ENCODE data around the gene MED27.

Gene MED27

GRCh38 chr9:131912671-131913070, 167.0 kb downstream of the MED27 start:
- DNase-seq: no peak

DNA sequence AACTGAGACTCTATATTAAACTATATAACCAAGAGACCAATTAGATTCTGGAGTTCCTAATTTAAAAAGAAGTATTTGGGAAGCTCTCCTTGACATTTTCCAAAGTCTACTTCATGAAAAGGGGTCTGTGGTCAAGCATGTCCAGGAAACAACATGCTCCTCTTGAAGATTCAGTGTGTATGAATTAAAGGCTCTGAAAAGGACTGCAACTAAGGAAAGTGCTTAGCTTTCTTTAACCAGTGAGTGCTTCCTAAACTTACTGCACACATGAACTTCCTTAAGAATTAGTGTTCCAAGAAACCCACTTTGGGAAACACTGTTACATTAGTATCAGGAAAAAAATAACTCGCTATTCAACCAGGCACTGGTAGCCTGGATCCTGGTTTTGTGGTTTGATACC, 167.6 kb downstream of the MED27 start:
- DNase-seq: no peak

GRCh38 chr9:131910572-131910971, 169.1 kb downstream of the MED27 start:
- DNase-seq: no peak

GRCh38 chr9:131905144-131905543, 174.5 kb downstream of the MED27 start:
- DNase-seq: no peak

GRCh38 chr9:131899296-131900228, 180.1 kb downstream of the MED27 start:
- DNase-seq: no peak

DNA sequence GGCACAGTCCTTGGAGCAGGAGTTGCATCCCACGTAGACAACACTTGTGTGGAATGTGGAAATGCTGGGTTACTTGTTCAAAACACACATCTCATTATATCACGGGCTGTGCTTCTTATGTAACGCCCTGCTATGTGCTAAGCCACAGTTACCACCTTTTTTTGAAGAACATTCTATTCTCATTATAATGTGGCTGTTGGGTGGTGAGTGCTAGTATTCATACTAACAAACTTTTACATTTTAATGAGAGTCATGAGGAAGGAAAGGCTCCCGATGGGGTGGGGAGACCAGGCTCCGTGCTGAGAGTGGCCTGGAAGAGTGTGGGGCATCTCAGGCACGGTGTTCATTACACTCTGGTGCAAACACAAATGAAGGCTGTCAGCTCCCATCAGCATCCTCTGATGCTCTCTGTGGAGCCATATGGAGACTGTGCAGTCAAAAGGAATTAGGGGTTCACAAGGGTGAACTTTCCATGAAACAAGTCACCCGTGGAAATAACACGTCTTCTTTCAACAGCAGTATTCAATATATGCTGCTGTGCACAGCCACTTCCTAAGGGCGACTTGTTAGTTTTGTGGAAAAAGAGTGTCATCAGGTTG, 186.7 kb downstream of the MED27 start:
- DNase-seq: no peak

GRCh38 chr9:131892162-131892707, 187.4 kb downstream of the MED27 start:
- DNase-seq: no peak

DNA sequence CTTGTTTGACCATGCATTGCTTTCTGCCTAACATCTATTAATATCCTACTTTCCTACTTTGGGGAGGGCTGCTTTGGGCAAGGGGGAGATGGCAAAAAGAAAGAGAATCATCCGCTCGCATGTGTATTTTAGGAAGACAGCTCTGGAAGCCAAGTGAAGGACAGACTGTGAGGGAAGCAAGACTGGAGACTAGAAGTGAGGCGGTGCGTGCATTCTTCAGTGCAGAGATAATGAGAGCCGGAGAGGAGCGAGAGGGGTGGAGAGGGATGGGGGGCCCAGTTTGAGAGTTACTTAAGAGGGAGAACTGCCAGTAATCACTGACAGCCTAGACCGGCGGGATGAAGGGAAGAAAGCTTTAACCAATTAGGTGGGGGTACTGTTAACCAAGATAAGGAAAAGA, 188.1 kb downstream of the MED27 start:
- no peak for DNase-seq

DNA sequence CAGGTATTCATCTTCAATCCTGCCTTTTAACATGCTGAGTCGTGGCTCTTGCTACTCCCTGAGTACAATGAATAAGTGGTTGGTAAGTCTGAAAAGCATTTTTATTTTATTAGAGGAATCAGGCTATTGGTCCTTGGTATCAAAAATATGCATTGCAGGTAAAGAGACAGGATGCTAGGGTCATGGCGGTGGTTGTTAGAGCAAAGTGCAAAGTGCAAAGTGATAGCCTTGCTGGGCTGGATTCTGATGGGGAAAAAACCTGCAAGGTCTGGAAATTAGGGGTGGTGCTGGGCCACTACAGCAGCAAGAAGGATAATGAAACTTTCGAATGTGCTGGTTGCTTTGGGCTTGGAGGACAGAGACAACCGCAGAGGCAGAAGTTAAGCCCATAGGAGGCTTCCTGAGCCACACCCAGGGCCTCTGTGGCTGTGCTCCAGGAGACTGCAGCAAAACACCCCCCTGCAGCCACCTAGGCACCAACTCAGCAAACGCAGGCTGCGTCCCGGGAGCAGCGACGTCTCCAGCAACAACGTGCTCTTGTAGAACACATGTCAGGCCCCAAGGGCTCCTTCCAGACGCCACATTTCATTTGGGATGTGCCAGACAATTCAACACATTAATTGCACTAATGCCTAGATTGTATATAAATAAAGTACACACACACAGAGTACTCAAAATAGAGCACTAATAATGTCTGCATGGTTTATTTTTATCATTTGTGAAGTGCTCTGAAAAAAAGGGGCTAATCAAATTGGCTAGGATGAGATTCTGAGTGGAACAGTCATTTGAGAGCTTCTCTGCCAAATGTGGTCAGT, 190.0 kb downstream of the MED27 start:
- DNase-seq: no peak

GRCh38 chr9:131888923-131889322, 190.7 kb downstream of the MED27 start:
- DNase-seq: no peak

- no peak for DNase-seq
Measured at GRCh38 chr9:131887680-131888079, 192.0 kb downstream of the MED27 start.

DNA sequence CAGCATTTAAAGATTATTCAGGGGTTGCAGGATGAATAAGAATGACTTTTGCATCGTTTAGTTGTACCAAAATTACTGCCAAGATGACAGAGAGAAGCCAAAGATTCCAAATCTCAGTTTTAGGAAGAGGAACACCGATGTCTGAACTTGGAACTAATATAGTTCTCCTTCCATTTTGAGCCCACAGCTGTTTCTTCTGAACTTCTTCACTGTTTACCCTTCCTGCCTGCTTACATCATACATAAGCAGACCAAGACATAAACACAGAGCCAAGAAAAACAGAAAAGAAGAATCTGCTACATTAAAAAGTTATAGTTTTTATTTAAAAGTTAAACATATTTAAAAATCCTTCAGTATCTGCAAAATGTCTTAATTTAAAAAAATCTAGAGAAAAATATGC, 192.8 kb downstream of the MED27 start:
- DNase-seq: no peak

DNA sequence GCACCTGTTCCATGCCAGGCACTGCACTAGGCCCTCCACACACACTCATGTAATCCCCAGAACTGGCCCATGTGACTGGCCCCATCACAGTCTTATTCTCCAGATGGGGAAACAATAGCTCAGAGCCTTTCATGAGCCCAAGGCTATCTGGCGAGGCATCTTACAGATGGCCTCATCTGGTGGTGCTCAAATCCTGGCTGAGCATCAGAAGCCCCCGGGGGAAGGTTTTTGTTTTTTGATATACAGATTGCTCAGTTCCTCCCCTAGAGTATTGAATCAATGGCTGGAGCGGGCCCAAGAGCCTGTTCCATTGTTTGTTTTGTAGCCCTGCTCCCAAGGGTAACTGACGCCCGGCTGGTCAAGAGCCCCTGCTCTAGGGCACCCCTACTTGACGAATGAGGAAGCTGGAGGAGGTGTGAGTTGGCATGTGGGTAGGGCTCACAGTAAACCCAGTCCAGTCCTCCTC, 194.5 kb downstream of the MED27 start:
- DNase-seq: no peak

DNA sequence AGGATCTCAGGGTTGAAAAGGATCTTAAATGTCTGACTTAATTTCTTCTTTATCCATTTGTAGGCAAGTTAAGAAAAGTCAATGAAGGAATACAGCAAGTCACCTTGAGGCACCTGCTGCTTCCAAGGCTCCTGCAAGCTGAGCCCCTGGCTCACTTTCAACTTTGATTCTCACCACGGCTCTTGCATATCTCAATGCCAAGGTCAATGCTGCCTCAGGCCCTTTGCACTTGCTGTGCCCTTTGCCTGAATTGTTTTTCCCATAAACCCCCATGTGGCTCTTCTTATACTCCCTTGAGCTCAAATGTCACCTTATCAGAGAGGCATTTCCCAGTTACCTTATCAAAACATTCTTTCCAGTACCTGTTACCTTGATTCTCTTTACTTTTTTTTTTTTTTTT, 195.4 kb downstream of the MED27 start:
- DNase-seq: no peak

GRCh38 chr9:131880833-131881583, 198.7 kb downstream of the MED27 start:
- DNase-seq: no peak

DNA sequence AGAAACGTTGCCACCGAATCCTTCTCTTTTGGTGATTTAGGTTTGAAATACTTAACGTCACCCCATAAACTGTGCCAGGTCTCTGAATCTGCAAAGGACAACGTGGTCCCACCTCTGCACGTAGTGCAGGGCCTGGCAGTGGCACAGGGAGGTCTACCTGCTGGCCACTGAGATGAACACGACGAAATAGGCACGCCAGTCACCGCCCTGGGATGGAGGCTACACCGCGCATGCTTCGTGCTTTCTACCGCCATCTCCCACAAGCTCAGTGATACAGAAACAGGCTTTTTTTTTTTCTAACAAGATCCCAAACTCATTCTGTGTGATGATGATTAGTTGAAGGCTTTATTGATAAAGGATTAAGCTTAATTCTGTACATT, 199.8 kb downstream of the MED27 start:
- DNase-seq: no peak

DNA sequence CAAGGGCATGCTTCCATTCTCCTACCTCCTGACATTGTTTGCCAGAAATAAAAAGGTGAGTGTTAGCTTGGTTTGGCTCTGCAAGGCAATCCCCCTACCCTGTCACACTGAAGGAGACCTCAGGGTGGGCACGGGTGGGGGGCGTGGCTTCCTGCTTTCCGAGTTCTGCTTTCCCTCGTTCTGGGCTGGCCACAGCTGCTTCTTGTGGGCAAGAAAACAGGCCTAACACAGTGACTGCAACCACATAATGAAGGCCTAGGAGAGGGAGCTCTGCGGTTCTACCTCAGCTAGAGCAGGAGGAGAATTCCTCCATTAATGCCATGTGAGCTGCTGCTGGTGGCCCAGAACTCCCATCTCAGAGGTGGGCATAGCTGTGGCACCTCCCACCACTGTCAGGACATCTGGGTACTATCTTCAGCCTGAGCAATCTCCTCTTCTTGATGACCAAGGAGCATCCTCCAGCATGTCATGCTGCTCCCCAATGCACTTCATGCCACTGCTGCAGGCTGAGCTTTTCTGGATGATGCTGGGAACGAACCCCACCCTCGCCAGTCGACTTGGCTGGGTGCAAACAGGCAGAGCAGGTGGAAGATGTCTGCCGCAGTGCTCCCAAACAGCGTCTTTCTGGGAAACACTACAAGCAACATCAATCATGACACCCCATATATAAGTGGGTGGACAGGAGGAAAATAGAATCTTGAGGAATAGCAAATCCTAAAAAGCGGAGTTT, 200.3 kb downstream of the MED27 start:
- no peak for DNase-seq

DNA sequence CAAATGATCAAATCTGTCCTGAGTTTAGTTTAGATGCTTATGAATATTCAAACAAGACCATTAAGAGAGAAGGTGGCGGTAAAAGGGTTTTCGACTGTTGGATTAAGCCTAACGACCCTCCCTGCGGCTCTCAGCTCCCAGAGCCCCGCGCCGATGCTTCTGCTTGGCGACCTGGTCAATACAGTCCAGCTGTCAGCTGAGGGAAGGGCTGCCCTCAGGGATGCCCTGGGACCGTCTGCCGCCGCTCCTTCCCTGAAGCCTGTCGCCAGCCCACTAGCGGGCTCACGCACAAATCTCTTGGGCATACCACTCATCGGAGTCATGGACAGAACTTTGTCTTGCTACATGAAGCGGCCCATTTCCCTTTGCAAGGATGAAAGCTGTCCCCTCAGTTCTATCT, 203.2 kb downstream of the MED27 start:
- no peak for DNase-seq

DNA sequence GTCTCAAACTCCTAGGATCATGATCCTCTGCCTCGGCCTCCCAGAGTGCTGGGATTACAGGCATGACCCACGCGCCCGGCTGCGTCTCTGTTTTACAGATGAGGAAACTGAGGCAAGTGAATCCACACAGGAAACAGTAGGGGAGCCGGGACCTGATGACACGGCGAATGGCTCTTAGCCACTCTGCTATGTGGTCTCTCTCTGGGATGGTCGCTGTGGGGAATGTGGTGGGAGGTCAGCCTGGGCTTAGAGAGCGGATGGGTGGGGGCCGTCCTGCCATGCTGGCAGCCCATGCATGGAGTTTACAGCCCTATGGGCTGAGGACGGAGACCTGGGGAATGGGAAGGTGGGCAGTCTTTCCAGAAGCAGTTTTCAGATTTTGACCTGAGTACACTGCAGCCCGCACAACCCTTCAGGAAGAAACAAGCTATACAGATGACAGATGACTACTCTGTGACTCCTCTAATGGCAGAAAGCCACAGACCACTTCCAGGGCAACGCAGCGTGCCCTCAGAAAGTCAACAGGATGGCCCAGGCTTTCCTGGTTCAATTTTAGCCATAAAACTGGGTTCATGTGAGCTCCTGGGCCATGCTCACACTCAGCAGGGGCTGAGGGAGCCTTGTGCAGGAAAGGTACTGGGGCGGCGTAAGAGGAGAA, 203.7 kb downstream of the MED27 start:
- DNase-seq: no peak

DNA sequence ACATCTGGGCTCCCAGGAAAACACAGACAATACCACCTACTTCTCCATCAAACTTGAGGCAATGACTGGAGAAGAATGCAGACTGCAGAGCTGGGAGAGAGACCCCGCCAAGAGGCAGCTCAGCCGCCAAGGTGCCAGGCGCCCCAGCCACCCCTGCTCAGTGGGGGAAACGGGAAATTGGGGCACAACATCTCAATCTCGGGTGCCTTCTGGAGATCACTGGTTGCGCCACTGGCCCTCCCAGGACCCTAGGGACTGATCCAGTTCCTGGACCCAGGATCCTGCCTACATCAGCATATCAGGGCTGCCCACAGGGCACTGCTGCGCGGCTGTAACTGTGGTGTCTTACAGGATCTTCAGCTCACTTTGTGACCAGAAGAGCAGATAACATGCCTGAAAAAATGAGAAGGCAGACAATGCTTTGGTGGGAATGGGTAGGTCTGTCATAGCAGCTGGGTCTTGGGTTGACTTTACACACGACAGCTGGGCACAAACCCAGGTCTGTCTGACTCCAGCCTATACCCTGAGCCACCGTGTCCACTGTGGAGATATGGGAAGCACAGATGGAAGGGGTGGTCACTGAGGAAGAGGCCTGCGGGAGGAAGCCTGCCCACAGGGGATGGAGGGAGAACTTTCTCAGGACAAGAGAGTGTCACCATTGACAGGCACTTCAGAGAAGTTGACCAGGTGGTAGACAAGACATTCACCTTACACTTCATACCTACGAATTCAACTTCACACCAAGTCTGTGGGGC, 204.6 kb downstream of the MED27 start:
- DNase-seq: no peak
